Keratinocyte (primary cell): ENCODE results near the gene NDUFS6. TPM values are rescaled to one million over a fixed set of nuclear protein-coding genes. Genes with fewer than 3 reads are reported as not detected.

Source experiments
- DNase-seq: peaks from one replicate; pipeline ENCODE4 v3.0.0-alpha.2; 2011; ENCODE audit warnings: low read depth, missing footprints, low spot score
- FAIRE-seq: peaks from 2 replicates; lab custom pipeline; 2011; peaks lifted over from hg19 to GRCh38; lab: Jason Lieb, UNC
- H2AFZ ChIP-seq: 2 replicates; pipeline ENCODE4 v1.6.0; 2012; ENCODE audit warnings: low read length, control low read depth, inconsistent platforms; ENCODE audit not compliant: control insufficient read depth
- H3K27ac ChIP-seq: 2 replicates; pipeline ENCODE4 v1.5.1; 2011; ENCODE audit warnings: low read length; ENCODE audit not compliant: control insufficient read depth, insufficient read depth
- H3K27me3 ChIP-seq: 3 replicates; pipeline ENCODE4 v1.6.0; 2011; ENCODE audit warnings: low read length; ENCODE audit not compliant: control insufficient read depth, insufficient read depth; ENCODE audit errors: extremely low read depth
- H3K36me3 ChIP-seq, 2 experiments: 2 replicates in 1 of 2; 3 replicates in 1 of 2; pipeline ENCODE4 v1.5.1; 2011; ENCODE audit warnings: low read length in 2 of 2, mild to moderate bottlenecking in 1 of 2; ENCODE audit not compliant: control insufficient read depth in 2 of 2, insufficient read depth in 2 of 2; ENCODE audit errors: extremely low read depth in 1 of 2
- H3K4me1 ChIP-seq: 3 replicates; pipeline ENCODE4 v1.5.1; 2011; ENCODE audit warnings: low read length; ENCODE audit not compliant: control insufficient read depth, insufficient read depth; ENCODE audit errors: extremely low read depth
- H3K4me2 ChIP-seq: 3 replicates; pipeline ENCODE4 v1.6.0; 2011; ENCODE audit warnings: low read depth, low read length; ENCODE audit not compliant: control insufficient read depth, insufficient read depth; ENCODE audit errors: extremely low read depth
- H3K4me3 ChIP-seq, 3 experiments: fragments of 200-600 bp in 1 of 3; sonication (generic) in 1 of 3; 2 replicates in 2 of 3; 3 replicates in 1 of 3; pipeline ENCODE4 v1.5.1; 2011 to 2016; ENCODE audit warnings: low read length in 3 of 3, mild to moderate bottlenecking in 3 of 3, control low read depth in 2 of 3, inconsistent platforms in 1 of 3, low read depth in 1 of 3, mixed read lengths in 1 of 3, mixed run types in 1 of 3, moderate library complexity in 1 of 3; ENCODE audit not compliant: control insufficient read depth in 2 of 3, insufficient read depth in 2 of 3; ENCODE audit errors: extremely low read depth in 1 of 3
- H3K79me2 ChIP-seq: 2 replicates; pipeline ENCODE4 v1.6.0; 2012; ENCODE audit warnings: low read length; ENCODE audit not compliant: control insufficient read depth, insufficient read depth
- H3K9ac ChIP-seq: 3 replicates; pipeline ENCODE4 v1.6.0; 2011; ENCODE audit warnings: low read length; ENCODE audit not compliant: control insufficient read depth, insufficient read depth; ENCODE audit errors: extremely low read depth
- H3K9me1 ChIP-seq: 3 replicates; pipeline ENCODE4 v1.6.0; 2011; ENCODE audit warnings: low read length; ENCODE audit not compliant: control insufficient read depth, insufficient read depth; ENCODE audit errors: extremely low read depth
- H3K9me3 ChIP-seq: 2 replicates; pipeline ENCODE4 v1.5.1; 2012; ENCODE audit warnings: low read depth, low read length; ENCODE audit not compliant: control insufficient read depth
- H4K20me1 ChIP-seq: 3 replicates; pipeline ENCODE4 v1.6.0; 2011; ENCODE audit warnings: low read length; ENCODE audit not compliant: control insufficient read depth, insufficient read depth; ENCODE audit errors: extremely low read depth
- EZH2 ChIP-seq: IDR thresholded peaks from one replicate; pipeline ENCODE4 v1.6.1; 2012; ENCODE audit warnings: inconsistent platforms, mild to moderate bottlenecking, low read length, moderate library complexity
- dilution Hi-C: fragments of 300-500 bp; cut with MboI; formaldehyde crosslinking; loops from one replicate; pipeline ENCODE4 v1.7.0; 2020; ENCODE audit warnings: low sequenced_read_pairs; ENCODE audit not compliant: extremely low pct_ligation_motif_present
- polyA plus RNA-seq, 5 experiments: library from polyadenylated mRNA; depleted of rRNA in 3 of 5; stranded (reverse) in 3 of 5; stranded (forward) in 1 of 5; unstranded in 1 of 5; fragments of >200 nt; gene quantifications; 1 replicate in 1 of 5; 2 replicates in 3 of 5; 3 replicates in 1 of 5; pipeline versions ENCODE4 v1.2.1 to v1.2.3, GENCODE V29; 2011 to 2012; ENCODE audit warnings: missing spikeins in 2 of 5, low read depth in 1 of 5, low replicate concordance in 1 of 5
- TF ChIP-seq, protein P1 (sequence below), 3 experiments: IDR thresholded peaks in 1 of 3; conservative IDR thresholded peaks in 1 of 3; optimal IDR thresholded peaks in 1 of 3; 2 replicates in 2 of 3; 3 replicates in 1 of 3; pipeline versions ENCODE3 to v1.5.1; 2011; ENCODE audit warnings: low read length in 3 of 3, mild to moderate bottlenecking in 3 of 3, moderate library complexity in 2 of 3, control low read depth in 1 of 3, inconsistent platforms in 1 of 3; ENCODE audit not compliant: insufficient read depth in 2 of 3; ENCODE audit errors: extremely low read depth in 1 of 3

The NDUFS6 gene
- polyA plus RNA-seq, 1 donor (not counting 4 experiments of a cell fraction or from before 2014, with no cell fraction given): 66.3 TPM

DNA sequence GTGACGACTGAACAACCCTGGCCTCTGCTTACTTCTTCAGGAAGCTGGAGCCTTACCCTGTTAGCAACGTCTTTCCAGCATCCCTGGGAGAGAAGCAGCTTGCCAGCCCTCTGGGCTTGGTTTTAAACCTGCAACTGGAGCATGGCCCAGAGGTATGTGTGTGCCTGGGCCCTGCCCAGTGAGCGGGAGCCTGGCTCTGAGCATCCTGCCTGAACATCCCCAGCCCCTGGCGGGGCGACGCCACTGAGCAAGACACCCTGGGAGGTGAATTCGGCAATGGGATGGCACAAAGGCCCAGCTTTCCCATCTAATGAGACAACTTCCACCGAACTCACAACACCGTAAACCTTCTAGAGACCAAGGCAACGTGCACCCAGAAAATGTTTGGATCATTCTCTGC, 57.9 kb downstream of the NDUFS6 start:
- peaks cover 7% of the 10 kb centered on the region for H3K27me3 ChIP-seq

DNA sequence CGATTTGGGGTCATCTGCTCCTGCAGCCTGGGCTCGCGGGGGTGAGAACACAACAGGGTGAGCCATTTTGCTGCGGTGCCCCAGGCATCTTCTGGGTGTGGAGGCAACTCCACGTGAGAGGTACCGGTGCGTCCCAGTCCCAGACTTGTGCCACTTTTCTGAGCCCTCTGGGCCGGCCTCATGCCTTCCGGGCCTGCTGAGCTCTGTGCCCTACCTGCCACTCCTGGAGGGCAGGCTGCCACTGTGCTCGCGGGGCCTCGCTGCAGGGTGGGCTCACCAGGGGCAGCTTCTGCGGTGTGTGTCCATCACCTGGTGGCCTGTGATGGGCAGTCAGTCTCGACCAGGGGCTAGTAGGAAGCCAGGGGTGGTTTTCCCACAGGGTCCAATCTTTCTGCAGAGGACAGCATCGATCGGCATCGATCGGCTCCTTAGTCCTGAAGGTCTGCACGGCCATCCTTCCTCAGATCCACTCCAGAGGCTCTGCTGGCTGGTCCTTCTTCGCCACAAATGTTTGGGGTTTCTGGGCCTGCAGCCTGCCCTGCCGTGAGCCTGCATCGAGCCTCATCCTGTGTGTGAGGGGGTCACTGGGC, 58.9 kb downstream of the NDUFS6 start:
- dilution Hi-C loops: no loop called here
- TF ChIP-seq, protein P1, sequence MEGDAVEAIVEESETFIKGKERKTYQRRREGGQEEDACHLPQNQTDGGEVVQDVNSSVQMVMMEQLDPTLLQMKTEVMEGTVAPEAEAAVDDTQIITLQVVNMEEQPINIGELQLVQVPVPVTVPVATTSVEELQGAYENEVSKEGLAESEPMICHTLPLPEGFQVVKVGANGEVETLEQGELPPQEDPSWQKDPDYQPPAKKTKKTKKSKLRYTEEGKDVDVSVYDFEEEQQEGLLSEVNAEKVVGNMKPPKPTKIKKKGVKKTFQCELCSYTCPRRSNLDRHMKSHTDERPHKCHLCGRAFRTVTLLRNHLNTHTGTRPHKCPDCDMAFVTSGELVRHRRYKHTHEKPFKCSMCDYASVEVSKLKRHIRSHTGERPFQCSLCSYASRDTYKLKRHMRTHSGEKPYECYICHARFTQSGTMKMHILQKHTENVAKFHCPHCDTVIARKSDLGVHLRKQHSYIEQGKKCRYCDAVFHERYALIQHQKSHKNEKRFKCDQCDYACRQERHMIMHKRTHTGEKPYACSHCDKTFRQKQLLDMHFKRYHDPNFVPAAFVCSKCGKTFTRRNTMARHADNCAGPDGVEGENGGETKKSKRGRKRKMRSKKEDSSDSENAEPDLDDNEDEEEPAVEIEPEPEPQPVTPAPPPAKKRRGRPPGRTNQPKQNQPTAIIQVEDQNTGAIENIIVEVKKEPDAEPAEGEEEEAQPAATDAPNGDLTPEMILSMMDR (optimal IDR thresholded peaks at IDR 0.05 in 1 of 3, IDR thresholded peaks at IDR 0.05 in 1 of 3, conservative IDR thresholded peaks at IDR 0.05 in 1 of 3; ENCODE audit: extremely low read depth in 1 of 3, insufficient read depth in 2 of 3, low read length in 3 of 3): no peak
- TF ChIP-seq EZH2: no peak
- Histone ChIP-seq H3K9me3 (no peaks in the 10 kb centered on the region), H3K4me3 (no peak overlapping the region), H3K79me2 (no peaks in the 10 kb centered on the region), H3K9me1 (no peaks in the 10 kb centered on the region), H3K4me1 (no peaks in the 10 kb centered on the region), H3K9ac (no peak overlapping the region), H2AFZ (no peak overlapping the region), H3K27me3 (peaks cover 15% of the 10 kb centered on the region), H4K20me1 (no peaks in the 10 kb centered on the region), H3K36me3 (no peaks in the 10 kb centered on the region), H3K27ac (no peak overlapping the region), H3K4me2 (no peak overlapping the region)
- FAIRE-seq: no peak
- DNase-seq: no peak

More for the DNA sequence above, 57.9 kb downstream of the NDUFS6 start:
- Histone ChIP-seq H3K36me3 (no peaks in the 10 kb centered on the region), H2AFZ (no peak overlapping the region), H3K4me2 (no peak overlapping the region), H4K20me1 (no peaks in the 10 kb centered on the region), H3K79me2 (no peaks in the 10 kb centered on the region), H3K4me1 (no peaks in the 10 kb centered on the region), H3K9ac (no peak overlapping the region), H3K27ac (no peak overlapping the region), H3K4me3 (no peak overlapping the region), H3K9me1 (no peaks in the 10 kb centered on the region), H3K9me3 (no peaks in the 10 kb centered on the region)
- FAIRE-seq (no peak), DNase-seq (no peak)
- dilution Hi-C loops: no loop called here
- TF ChIP-seq, protein P1 (optimal IDR thresholded peaks at IDR 0.05 in 1 of 3, IDR thresholded peaks at IDR 0.05 in 1 of 3, conservative IDR thresholded peaks at IDR 0.05 in 1 of 3; ENCODE audit: extremely low read depth in 1 of 3, insufficient read depth in 2 of 3, low read length in 3 of 3): no peak
- TF ChIP-seq EZH2: no peak
